ENCODE results near the gene LYG2. TPM values are rescaled to one million over a fixed set of nuclear protein-coding genes. Genes with fewer than 3 reads are reported as not detected.
"Not testable (repeated sequence)": the region's sequence is repeated elsewhere in the genome, so short reads cannot be mapped to it uniquely, and the experiment has no call there.

Gene LYG2, protein sequence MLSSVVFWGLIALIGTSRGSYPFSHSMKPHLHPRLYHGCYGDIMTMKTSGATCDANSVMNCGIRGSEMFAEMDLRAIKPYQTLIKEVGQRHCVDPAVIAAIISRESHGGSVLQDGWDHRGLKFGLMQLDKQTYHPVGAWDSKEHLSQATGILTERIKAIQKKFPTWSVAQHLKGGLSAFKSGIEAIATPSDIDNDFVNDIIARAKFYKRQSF
- polyA plus RNA-seq (2012; ENCODE audit: low read depth, missing spikeins), result not detected

DNA sequence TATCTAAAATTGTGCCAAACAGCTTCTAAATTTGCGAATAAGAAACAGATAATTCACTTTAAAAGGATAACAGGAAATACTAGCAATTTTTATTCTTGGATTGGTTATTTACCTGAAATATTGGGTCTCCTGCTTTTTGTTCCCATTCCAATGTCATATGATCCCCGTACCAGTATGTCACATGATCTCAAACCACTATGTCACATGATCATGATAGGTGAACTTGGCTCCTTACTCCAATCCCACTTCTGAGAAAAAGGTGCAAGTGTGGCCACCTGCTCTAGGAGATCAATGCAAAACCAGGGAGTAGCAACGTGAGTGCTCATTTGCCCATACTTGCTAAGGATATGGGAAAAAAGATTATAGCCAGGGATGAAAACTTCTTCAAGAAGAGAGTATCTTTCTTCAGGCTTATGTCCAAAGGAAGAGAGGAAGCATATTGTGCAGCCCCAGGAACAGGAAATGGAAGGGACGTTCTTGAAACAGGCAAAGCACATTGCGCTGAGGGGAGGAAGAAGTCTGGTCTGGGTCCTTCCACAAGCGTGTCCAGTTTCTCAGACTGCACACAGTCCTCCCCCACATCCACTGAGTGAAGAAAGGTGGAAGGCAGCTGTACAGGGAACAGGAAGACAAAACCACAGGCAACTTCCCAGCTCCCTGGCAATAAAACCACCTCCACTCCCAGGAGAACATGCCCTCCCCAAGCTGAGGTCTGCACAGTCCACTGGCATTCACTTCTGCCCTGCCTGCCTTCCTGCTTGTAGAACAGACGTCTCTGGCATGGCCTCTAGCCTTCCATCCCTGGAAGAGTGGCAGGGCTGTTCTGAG lies at the start of gene LYG2:
TSS of gene LYG2 (minus strand) at position 176 of the 828 bp plus-strand sequence. CDS start 1,406 bp downstream, outside the sequence.
- TF ChIP-seq POU2F2 (IDR thresholded peaks at IDR 0.05; ENCODE audit: low read depth, low read length) (no peak), PAX5 (IDR thresholded peaks at IDR 0.05; ENCODE audit: insufficient read depth, low read length, severe bottlenecking) (no peak), TAF1 (IDR thresholded peaks at IDR 0.05; ENCODE audit: low read depth, low read length) (no peak), SPI1 (IDR thresholded peaks at IDR 0.05; ENCODE audit: low read depth, low read length) (no peak), POLR2AphosphoS5 (IDR thresholded peaks at IDR 0.05; ENCODE audit: low read depth, low read length) (no peak), POLR2A (IDR thresholded peaks at IDR 0.05; ENCODE audit: low read depth, low read length) (no peak)
- DNase-seq (ENCODE audit: insufficient read length, low spot score) (no peak), FAIRE-seq (no peak)

DNA sequence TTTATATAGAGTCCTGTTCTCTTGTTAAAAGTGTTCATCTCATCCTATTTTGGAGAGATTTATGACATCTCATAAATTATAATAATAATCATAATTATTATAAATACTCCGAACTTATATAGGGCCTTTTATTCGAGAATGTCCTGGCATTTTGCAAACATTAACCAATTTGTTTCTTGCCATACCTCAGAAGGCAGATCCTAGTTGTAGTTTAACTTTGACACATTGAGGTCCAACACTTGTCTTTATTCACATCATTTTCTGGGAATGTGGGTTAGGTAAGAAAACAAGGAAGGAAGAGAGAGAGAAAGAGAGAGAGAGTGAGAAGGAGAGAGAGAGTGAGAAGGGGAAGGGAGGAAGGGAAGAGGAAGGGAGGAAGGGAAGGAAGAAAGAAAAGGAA lies 45.6 kb upstream of the LYG2 start, which contains the start of gene LYG1:
TSS of gene LYG1 (minus strand) at position 101 of the 400 bp plus-strand sequence. CDS start 5,527 bp downstream, outside the sequence.
- FAIRE-seq, result not testable (repeated sequence)

DNA sequence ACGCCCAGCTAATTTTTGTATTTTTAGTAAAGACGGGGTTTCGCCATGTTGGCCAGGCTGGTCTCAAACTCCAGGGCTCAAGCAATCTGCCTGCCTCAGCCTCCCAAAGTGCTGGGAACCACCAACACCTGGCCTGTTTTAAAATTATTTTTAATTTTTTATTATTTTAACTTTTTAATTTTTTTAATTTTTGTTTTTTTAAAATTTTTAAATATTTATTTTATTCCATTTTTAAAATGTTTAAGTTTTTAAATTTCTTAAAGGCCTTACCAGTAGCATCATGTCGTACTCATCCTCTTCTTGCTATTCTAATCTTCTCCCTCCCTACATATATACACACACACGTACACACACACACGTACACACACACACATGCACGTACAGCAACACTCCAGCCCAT lies 44.1 kb upstream of the LYG2 start:
- FAIRE-seq, result no peak
- no peak for DNase-seq (ENCODE audit: insufficient read length, low spot score)
- no peak for TF ChIP-seq POLR2A (IDR thresholded peaks at IDR 0.05; ENCODE audit: low read depth, low read length)
- TF ChIP-seq POLR2AphosphoS5 (IDR thresholded peaks at IDR 0.05; ENCODE audit: low read depth, low read length), result no peak
- TF ChIP-seq SPI1 (IDR thresholded peaks at IDR 0.05; ENCODE audit: low read depth, low read length), result no peak
- TF ChIP-seq TAF1 (IDR thresholded peaks at IDR 0.05; ENCODE audit: low read depth, low read length), result no peak

More for the DNA sequence above, 45.6 kb upstream of the LYG2 start, which contains the start of gene LYG1:
- DNase-seq (ENCODE audit: insufficient read length, low spot score), result not testable (repeated sequence)

DNA sequence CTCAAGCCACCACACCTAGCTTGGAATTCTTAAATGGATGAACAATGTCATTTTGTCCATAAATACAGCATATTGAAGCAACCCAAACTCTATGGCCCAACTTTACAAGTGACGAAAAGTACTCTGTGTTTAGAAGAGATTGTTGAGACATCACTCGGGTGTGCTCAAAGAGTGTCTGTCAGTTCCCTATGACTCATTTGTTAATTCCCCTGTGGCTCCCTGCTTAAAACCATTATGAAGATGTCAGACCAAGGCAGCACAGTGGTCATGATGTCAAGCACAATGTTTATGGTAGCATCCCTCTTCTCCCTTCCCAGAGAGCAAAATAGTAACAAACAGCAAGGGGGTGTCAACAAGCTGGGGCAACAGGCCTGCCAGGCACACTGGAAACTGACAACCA lies 42.5 kb upstream of the LYG2 start:
- FAIRE-seq (no peak), DNase-seq (ENCODE audit: insufficient read length, low spot score) (no peak)
- TF ChIP-seq SPI1 (IDR thresholded peaks at IDR 0.05; ENCODE audit: low read depth, low read length) (no peak), POU2F2 (IDR thresholded peaks at IDR 0.05; ENCODE audit: low read depth, low read length) (no peak), POLR2AphosphoS5 (IDR thresholded peaks at IDR 0.05; ENCODE audit: low read depth, low read length) (no peak), POLR2A (IDR thresholded peaks at IDR 0.05; ENCODE audit: low read depth, low read length) (no peak), TAF1 (IDR thresholded peaks at IDR 0.05; ENCODE audit: low read depth, low read length) (no peak), PAX5 (IDR thresholded peaks at IDR 0.05; ENCODE audit: insufficient read depth, low read length, severe bottlenecking) (no peak)

DNA sequence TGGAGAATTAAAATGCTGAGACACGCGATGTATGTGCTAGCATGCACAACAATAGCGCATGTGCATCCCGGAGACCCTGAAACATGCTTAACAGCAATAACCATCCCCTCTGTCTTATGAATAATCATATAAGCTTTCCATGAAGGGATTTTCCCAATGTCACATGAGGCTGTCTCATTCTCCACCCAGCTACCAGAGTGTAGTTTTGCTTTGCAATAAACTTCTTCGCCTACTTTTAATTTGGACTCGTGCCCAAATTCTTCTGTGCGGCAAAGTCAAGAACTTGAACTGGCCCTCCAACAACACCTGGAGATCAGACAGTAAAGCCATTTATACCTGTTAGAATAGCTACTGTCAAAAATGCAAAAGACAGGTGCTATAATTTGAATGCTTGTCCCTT lies 30.1 kb upstream of the LYG2 start:
- DNase-seq (ENCODE audit: insufficient read length, low spot score), result no peak
- no peak for TF ChIP-seq TAF1 (IDR thresholded peaks at IDR 0.05; ENCODE audit: low read depth, low read length)
- TF ChIP-seq PAX5 (IDR thresholded peaks at IDR 0.05; ENCODE audit: insufficient read depth, low read length, severe bottlenecking), result no peak
- TF ChIP-seq SPI1 (IDR thresholded peaks at IDR 0.05; ENCODE audit: low read depth, low read length), result no peak
- TF ChIP-seq POLR2A (IDR thresholded peaks at IDR 0.05; ENCODE audit: low read depth, low read length), result no peak
- no peak for TF ChIP-seq POU2F2 (IDR thresholded peaks at IDR 0.05; ENCODE audit: low read depth, low read length)
- no peak for TF ChIP-seq POLR2AphosphoS5 (IDR thresholded peaks at IDR 0.05; ENCODE audit: low read depth, low read length)
- no peak for FAIRE-seq

DNA sequence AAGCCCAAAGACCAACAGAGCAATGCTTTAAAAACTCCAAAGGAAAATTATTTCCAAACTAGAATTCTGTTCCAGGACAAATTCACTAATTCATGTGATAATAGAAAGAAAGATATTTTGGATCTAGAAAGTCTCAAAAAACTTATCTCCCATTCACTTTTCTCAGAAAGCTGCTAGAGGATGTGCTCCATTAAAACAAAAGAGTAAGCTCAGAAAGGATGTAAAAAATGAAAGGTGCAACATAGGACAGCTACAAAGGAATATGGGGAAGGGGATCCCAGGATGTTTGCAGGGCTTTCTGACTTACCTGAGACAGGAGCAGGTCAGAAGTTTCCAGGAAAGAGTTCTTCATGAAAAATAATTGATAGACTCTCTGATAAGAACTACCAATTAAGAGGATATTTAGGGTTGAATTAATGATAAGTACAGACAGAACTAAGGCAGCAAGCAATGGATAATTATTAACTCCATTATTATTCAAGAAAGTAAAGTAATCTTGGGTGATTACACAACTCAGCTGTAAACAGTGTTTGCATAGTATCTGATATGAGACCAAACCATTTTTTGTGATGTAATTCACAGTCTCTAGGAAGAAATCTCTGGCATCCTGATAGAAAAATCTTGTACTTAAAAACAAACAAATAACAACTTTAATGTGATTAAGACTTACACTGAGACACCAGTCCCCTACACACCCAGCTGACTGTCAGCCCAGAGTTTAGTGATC lies 24.7 kb upstream of the LYG2 start:
- DNase-seq (ENCODE audit: insufficient read length, low spot score) (no peak), FAIRE-seq (no peak)
- TF ChIP-seq POU2F2 (IDR thresholded peaks at IDR 0.05; ENCODE audit: low read depth, low read length) (no peak), POLR2AphosphoS5 (IDR thresholded peaks at IDR 0.05; ENCODE audit: low read depth, low read length) (no peak), SPI1 (IDR thresholded peaks at IDR 0.05; ENCODE audit: low read depth, low read length) (no peak)

DNA sequence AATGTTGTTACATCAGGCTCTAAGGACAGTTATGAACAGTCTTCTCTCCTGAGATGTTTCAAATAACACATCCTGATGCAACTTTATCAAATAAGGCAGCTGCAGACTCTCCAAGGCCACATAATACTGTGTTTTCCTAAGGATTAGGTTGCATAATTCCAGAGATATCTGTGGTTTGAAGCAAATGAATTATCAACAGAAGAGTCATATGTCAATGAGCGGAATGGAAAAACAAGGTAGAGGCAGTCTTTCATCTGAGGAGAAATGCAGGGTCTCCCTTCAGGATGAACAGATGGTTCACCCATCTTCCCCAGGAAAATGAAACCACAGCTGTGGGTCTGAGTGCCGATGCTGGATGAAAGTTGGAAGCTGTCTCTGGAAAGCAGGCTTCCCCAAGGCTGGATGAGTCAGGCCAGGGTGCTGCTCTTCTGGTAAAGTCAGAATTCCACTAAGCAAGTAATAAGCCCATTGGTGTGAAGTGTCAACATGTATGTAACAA lies 23.4 kb upstream of the LYG2 start:
- DNase-seq (ENCODE audit: insufficient read length, low spot score) (no peak), FAIRE-seq (no peak)
- TF ChIP-seq SPI1 (IDR thresholded peaks at IDR 0.05; ENCODE audit: low read depth, low read length), result no peak
- TF ChIP-seq POU2F2 (IDR thresholded peaks at IDR 0.05; ENCODE audit: low read depth, low read length), result no peak
- TF ChIP-seq TAF1 (IDR thresholded peaks at IDR 0.05; ENCODE audit: low read depth, low read length), result no peak
- TF ChIP-seq POLR2A (IDR thresholded peaks at IDR 0.05; ENCODE audit: low read depth, low read length), result no peak
- no peak for TF ChIP-seq PAX5 (IDR thresholded peaks at IDR 0.05; ENCODE audit: insufficient read depth, low read length, severe bottlenecking)
- TF ChIP-seq POLR2AphosphoS5 (IDR thresholded peaks at IDR 0.05; ENCODE audit: low read depth, low read length), result no peak

DNA sequence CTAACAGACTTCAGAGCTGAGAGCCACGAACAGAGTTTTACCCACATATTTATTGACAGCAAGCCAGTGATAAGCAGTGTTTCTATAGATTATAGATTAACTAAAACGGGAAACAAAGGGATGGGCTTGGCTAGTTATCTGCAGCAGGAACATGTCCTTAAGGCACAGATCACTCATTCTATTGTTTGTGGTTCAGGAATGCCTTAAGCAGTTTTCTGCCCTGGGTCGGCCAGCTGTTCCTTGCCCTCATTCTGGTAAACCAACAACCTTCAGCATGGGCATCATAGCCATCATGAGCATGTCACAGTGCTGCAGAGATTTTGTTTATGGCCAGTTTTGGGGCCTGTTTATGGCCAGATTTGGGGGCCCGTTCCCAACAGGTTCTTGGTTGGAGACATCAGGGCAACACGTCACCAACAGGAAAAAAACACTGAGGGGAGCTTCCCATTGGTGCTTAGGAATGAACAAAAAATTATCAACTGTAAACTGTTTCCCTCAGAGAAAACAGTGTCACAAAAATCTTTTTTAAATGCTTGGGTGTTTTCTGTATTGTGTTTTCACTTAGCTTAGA lies 22.8 kb upstream of the LYG2 start:
- FAIRE-seq; DNase-seq (ENCODE audit: insufficient read length, low spot score): not testable (repeated sequence)

DNA sequence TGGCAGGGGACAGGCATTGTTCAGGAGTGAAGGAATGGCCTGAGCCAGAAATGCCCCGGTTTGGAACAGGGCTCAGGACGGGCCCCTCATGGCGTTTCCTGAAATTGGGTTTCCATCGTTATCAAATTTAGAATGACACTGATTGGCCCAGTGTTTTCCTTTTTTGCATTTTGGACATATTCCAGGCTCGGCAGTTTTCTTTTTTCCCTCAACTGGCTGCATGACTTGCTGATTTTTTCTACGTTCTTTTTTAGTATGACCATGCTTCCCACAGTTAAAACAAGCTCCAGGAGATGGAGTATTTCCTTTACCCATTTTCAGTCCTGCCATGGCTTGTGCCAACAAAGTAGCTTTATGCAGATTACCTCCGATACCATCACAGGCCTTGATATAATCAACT lies 20.4 kb upstream of the LYG2 start:
- DNase-seq (ENCODE audit: insufficient read length, low spot score) (no peak), FAIRE-seq (no peak)
- TF ChIP-seq TAF1 (IDR thresholded peaks at IDR 0.05; ENCODE audit: low read depth, low read length) (no peak), POU2F2 (IDR thresholded peaks at IDR 0.05; ENCODE audit: low read depth, low read length) (no peak), POLR2AphosphoS5 (IDR thresholded peaks at IDR 0.05; ENCODE audit: low read depth, low read length) (no peak), PAX5 (IDR thresholded peaks at IDR 0.05; ENCODE audit: insufficient read depth, low read length, severe bottlenecking) (no peak), SPI1 (IDR thresholded peaks at IDR 0.05; ENCODE audit: low read depth, low read length) (no peak), POLR2A (IDR thresholded peaks at IDR 0.05; ENCODE audit: low read depth, low read length) (no peak)
